ENCODE data around the gene LSM14B. TPM values are rescaled to one million over a fixed set of nuclear protein-coding genes. Genes with fewer than 3 reads are reported as not detected.

LSM14B gene
- total RNA-seq, 1 donor, result 31.0 TPM

GRCh38 chr20:62168890-62169435 lies 46.7 kb downstream of the LSM14B start:
- no peak for DNase-seq (ENCODE audit: low read depth)

GRCh38 chr20:62170536-62170935 lies 48.3 kb downstream of the LSM14B start:
- DNase-seq (ENCODE audit: low read depth), result no peak
- no peak for TF ChIP-seq CTCF (IDR thresholded peaks at IDR 0.05; ENCODE audit: insufficient read depth, low read length)
- no peak overlapping the region for H3K4me3 ChIP-seq (ENCODE audit: low read depth, low read length)

More at GRCh38 chr20:62168890-62169435, 46.7 kb downstream of the LSM14B start:
- no peak for TF ChIP-seq CTCF (IDR thresholded peaks at IDR 0.05; ENCODE audit: insufficient read depth, low read length)
- no peak overlapping the region for H3K4me3 ChIP-seq (ENCODE audit: low read depth, low read length)

GRCh38 chr20:62171245-62171644 lies 49.0 kb downstream of the LSM14B start:
- no peak for DNase-seq (ENCODE audit: low read depth)
- TF ChIP-seq CTCF (IDR thresholded peaks at IDR 0.05; ENCODE audit: insufficient read depth, low read length), result no peak
- no peak overlapping the region for H3K4me3 ChIP-seq (ENCODE audit: low read depth, low read length)

- no peak overlapping the region for H3K4me3 ChIP-seq (ENCODE audit: low read depth, low read length)
- TF ChIP-seq CTCF (IDR thresholded peaks at IDR 0.05; ENCODE audit: insufficient read depth, low read length), result no peak
- no peak for DNase-seq (ENCODE audit: low read depth)
These were observed 50.4 kb downstream of the LSM14B start for GRCh38 chr20:62172666-62173065.

GRCh38 chr20:62174021-62174804 lies 51.9 kb downstream of the LSM14B start:
- no peak overlapping the region for H3K4me3 ChIP-seq (ENCODE audit: low read depth, low read length)
- no peak for DNase-seq (ENCODE audit: low read depth)
- no peak for TF ChIP-seq CTCF (IDR thresholded peaks at IDR 0.05; ENCODE audit: insufficient read depth, low read length)

- no peak for TF ChIP-seq CTCF (IDR thresholded peaks at IDR 0.05; ENCODE audit: insufficient read depth, low read length)
These were observed 52.8 kb downstream of the LSM14B start for GRCh38 chr20:62174870-62175624.

More at GRCh38 chr20:62174870-62175624, 52.8 kb downstream of the LSM14B start:
- no peak overlapping the region for H3K4me3 ChIP-seq (ENCODE audit: low read depth, low read length)
- no peak for DNase-seq (ENCODE audit: low read depth)

Measured in fibroblast of the aortic adventitia (primary cell).